HG03575 (cell line): ENCODE measurements around the gene SLC4A3.

Experiments used
- ATAC-seq: cut with Tn5 transposase; IDR thresholded peaks from one replicate; pipeline ENCODE4 v1.9.1; 2021; ENCODE audit not compliant: unreplicated experiment, insufficient number of reproducible peaks, low FRiP score; ENCODE audit errors: extremely low read depth

SLC4A3 gene

DNA sequence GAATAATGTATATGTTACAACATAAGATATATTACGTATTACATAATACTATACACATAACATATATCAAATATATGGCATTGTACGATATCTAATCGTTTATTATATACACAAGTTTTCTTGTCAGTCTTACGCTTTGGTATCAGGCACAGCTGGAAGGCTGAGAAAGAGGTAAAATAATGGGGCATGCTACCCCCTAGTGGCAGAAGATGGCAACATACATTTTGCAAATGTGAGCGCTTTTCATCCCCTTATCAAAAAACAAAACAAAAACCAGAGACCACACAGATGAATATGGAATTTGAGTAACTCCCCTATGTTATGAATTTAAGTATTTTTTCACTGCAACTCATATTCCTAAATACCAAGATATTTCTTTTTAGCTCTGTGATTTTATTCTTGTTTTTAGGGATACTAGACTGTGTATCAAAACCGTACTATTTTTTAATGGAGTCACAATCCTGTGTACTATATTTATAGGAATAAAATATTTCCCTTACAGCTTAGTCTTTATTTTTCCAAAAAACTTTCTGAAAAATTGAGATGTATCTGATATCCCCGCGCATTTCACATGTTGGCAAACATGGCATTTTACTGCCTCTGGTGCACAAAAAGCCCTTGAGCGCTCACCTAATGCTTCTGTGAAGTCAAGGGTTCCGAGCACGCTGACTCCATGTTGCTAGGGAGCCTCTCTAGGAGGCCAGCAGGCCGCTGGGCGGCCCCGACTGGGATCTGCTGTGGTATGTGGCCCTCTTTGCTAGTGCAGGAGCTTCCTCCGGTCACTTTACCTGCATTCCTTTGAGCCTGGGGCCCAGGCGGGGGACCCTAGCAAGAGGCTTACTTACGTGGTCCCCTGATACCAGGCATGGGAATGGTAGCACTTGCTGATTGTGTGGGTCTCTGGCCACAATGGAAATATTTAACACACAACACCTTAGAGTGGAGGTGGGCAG is 62.5 kb downstream of the SLC4A3 start:
- no peak for ATAC-seq

GRCh38 chr2:219691571-219691970 is 64.1 kb downstream of the SLC4A3 start:
- no peak for ATAC-seq
